ENCODE data around the gene CNGB1. TPM values are rescaled to one million over a fixed set of nuclear protein-coding genes. Genes with fewer than 3 reads are reported as not detected.

The CNGB1 gene
- total and polyA plus RNA-seq, 2 of the 13 experiments (the other 11 are each of a cell fraction or from before 2014, with no cell fraction given) = 0.02 to 0.15 TPM

GRCh38 chr16:57899771-57900661 lies 70.9 kb downstream of the CNGB1 start (continued):
- TF ChIP-seq MAX (IDR thresholded peaks at IDR 0.05) (peak; percentile 78; the same call in 1 of the 2 replicates), ZBTB10 (CRISPR knock-in tag; IDR thresholded peaks at IDR 0.05; ENCODE audit: borderline replicate concordance) (peak; percentile 74), NONO (IDR thresholded peaks at IDR 0.05) (no peak), NONO (CRISPR knock-in tag; conservative IDR thresholded peaks at IDR 0.05) (peak; percentile 52; the same call in 1 of the 2 replicates), BRF2 (CRISPR knock-in tag; IDR thresholded peaks at IDR 0.05) (no peak), SMAD3 (CRISPR knock-in tag; IDR thresholded peaks at IDR 0.05) (0 out of 2 replicates have a peak, but pooled peaks have one; percentile 19), RARA (CRISPR knock-in tag; IDR thresholded peaks at IDR 0.05) (peak; percentile 90), MLLT10 (CRISPR knock-in tag; IDR thresholded peaks at IDR 0.05) (no peak), HNF1A (IDR thresholded peaks at IDR 0.05; ENCODE audit: low read depth) (0 out of 2 replicates have a peak, but pooled peaks have one; percentile 20), HNF1A (CRISPR knock-in tag; IDR thresholded peaks at IDR 0.05; ENCODE audit: borderline replicate concordance) (peak; percentile 71; the same call in 1 of the 2 replicates), EEA1 (CRISPR knock-in tag; IDR thresholded peaks at IDR 0.05; ENCODE audit: borderline replicate concordance) (no peak), MTA3 (CRISPR knock-in tag; IDR thresholded peaks at IDR 0.05) (no peak), CCAR2 (optimal IDR thresholded peaks at IDR 0.05; ENCODE audit: low read depth, low read length) (peak; percentile 27), IRF1 (CRISPR knock-in tag; IDR thresholded peaks at IDR 0.05; ENCODE audit: low read depth) (no peak), ZNF772 (CRISPR knock-in tag; IDR thresholded peaks at IDR 0.05) (peak; percentile 47; the same call in 1 of the 2 replicates), ZXDC (CRISPR knock-in tag; IDR thresholded peaks at IDR 0.05) (no peak)

All from HepG2 (cell line).